Keratinocyte (primary cell): ENCODE results near the gene TCF20. TPM values are rescaled to one million over a fixed set of nuclear protein-coding genes. Genes with fewer than 3 reads are reported as not detected.

Experiments
- DNase-seq: peaks from one replicate; pipeline ENCODE4 v3.0.0-alpha.2; 2011; ENCODE audit warnings: low read depth, missing footprints, low spot score
- FAIRE-seq: peaks from 2 replicates; lab custom pipeline; 2011; peaks lifted over from hg19 to GRCh38; lab: Jason Lieb, UNC
- H2AFZ ChIP-seq: 2 replicates; pipeline ENCODE4 v1.6.0; 2012; ENCODE audit warnings: low read length, control low read depth, inconsistent platforms; ENCODE audit not compliant: control insufficient read depth
- H3K27ac ChIP-seq: 2 replicates; pipeline ENCODE4 v1.5.1; 2011; ENCODE audit warnings: low read length; ENCODE audit not compliant: control insufficient read depth, insufficient read depth
- H3K27me3 ChIP-seq: 3 replicates; pipeline ENCODE4 v1.6.0; 2011; ENCODE audit warnings: low read length; ENCODE audit not compliant: control insufficient read depth, insufficient read depth; ENCODE audit errors: extremely low read depth
- H3K36me3 ChIP-seq, 2 experiments: 2 replicates in 1 of 2; 3 replicates in 1 of 2; pipeline ENCODE4 v1.5.1; 2011; ENCODE audit warnings: low read length in 2 of 2, mild to moderate bottlenecking in 1 of 2; ENCODE audit not compliant: control insufficient read depth in 2 of 2, insufficient read depth in 2 of 2; ENCODE audit errors: extremely low read depth in 1 of 2
- H3K4me1 ChIP-seq: 3 replicates; pipeline ENCODE4 v1.5.1; 2011; ENCODE audit warnings: low read length; ENCODE audit not compliant: control insufficient read depth, insufficient read depth; ENCODE audit errors: extremely low read depth
- H3K4me2 ChIP-seq: 3 replicates; pipeline ENCODE4 v1.6.0; 2011; ENCODE audit warnings: low read depth, low read length; ENCODE audit not compliant: control insufficient read depth, insufficient read depth; ENCODE audit errors: extremely low read depth
- H3K4me3 ChIP-seq, 3 experiments: fragments of 200-600 bp in 1 of 3; sonication (generic) in 1 of 3; 2 replicates in 2 of 3; 3 replicates in 1 of 3; pipeline ENCODE4 v1.5.1; 2011 to 2016; ENCODE audit warnings: low read length in 3 of 3, mild to moderate bottlenecking in 3 of 3, control low read depth in 2 of 3, inconsistent platforms in 1 of 3, low read depth in 1 of 3, mixed read lengths in 1 of 3, mixed run types in 1 of 3, moderate library complexity in 1 of 3; ENCODE audit not compliant: control insufficient read depth in 2 of 3, insufficient read depth in 2 of 3; ENCODE audit errors: extremely low read depth in 1 of 3
- H3K79me2 ChIP-seq: 2 replicates; pipeline ENCODE4 v1.6.0; 2012; ENCODE audit warnings: low read length; ENCODE audit not compliant: control insufficient read depth, insufficient read depth
- H3K9ac ChIP-seq: 3 replicates; pipeline ENCODE4 v1.6.0; 2011; ENCODE audit warnings: low read length; ENCODE audit not compliant: control insufficient read depth, insufficient read depth; ENCODE audit errors: extremely low read depth
- H3K9me1 ChIP-seq: 3 replicates; pipeline ENCODE4 v1.6.0; 2011; ENCODE audit warnings: low read length; ENCODE audit not compliant: control insufficient read depth, insufficient read depth; ENCODE audit errors: extremely low read depth
- H3K9me3 ChIP-seq: 2 replicates; pipeline ENCODE4 v1.5.1; 2012; ENCODE audit warnings: low read depth, low read length; ENCODE audit not compliant: control insufficient read depth
- H4K20me1 ChIP-seq: 3 replicates; pipeline ENCODE4 v1.6.0; 2011; ENCODE audit warnings: low read length; ENCODE audit not compliant: control insufficient read depth, insufficient read depth; ENCODE audit errors: extremely low read depth
- EZH2 ChIP-seq: IDR thresholded peaks from one replicate; pipeline ENCODE4 v1.6.1; 2012; ENCODE audit warnings: inconsistent platforms, mild to moderate bottlenecking, low read length, moderate library complexity
- dilution Hi-C: fragments of 300-500 bp; cut with MboI; formaldehyde crosslinking; loops from one replicate; pipeline ENCODE4 v1.7.0; 2020; ENCODE audit warnings: low sequenced_read_pairs; ENCODE audit not compliant: extremely low pct_ligation_motif_present
- polyA plus RNA-seq, 5 experiments: library from polyadenylated mRNA; depleted of rRNA in 3 of 5; stranded (reverse) in 3 of 5; stranded (forward) in 1 of 5; unstranded in 1 of 5; fragments of >200 nt; gene quantifications; 1 replicate in 1 of 5; 2 replicates in 3 of 5; 3 replicates in 1 of 5; pipeline versions ENCODE4 v1.2.1 to v1.2.3, GENCODE V29; 2011 to 2012; ENCODE audit warnings: missing spikeins in 2 of 5, low read depth in 1 of 5, low replicate concordance in 1 of 5
- TF ChIP-seq, protein P1 (sequence below), 3 experiments: IDR thresholded peaks in 1 of 3; conservative IDR thresholded peaks in 1 of 3; optimal IDR thresholded peaks in 1 of 3; 2 replicates in 2 of 3; 3 replicates in 1 of 3; pipeline versions ENCODE3 to v1.5.1; 2011; ENCODE audit warnings: low read length in 3 of 3, mild to moderate bottlenecking in 3 of 3, moderate library complexity in 2 of 3, control low read depth in 1 of 3, inconsistent platforms in 1 of 3; ENCODE audit not compliant: insufficient read depth in 2 of 3; ENCODE audit errors: extremely low read depth in 1 of 3

TCF20 gene
- polyA plus RNA-seq, 1 donor (not counting 4 experiments of a cell fraction or from before 2014, with no cell fraction given), result 23.9 TPM

DNA sequence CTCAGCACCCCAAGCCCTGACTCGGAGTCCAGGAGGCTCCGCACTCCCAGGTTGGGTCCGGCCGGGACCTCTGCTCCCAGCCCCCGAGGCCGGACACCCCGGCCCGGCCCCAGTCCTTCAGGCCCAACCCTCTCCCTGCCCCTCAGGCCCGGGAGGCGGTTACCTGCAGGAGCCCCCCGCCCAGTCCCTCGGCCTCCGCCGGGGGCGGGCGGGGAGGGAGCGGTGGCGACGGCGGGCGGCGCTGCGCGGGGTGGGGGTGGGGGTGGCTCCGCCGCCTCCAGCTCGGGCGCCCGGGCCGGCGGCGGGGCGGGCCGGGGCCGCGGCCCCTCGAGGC is 310 bp downstream of the TCF20 start:
- Histone ChIP-seq H3K27ac (peak overlapping the region; percentile 79), H3K79me2 (peaks cover 51% of the 10 kb centered on the region), H3K9ac (peak overlapping the region; percentile 91), H3K9me1 (peaks cover 4% of the 10 kb centered on the region), H3K27me3 (no peaks in the 10 kb centered on the region), H4K20me1 (peaks cover 25% of the 10 kb centered on the region), H3K4me1 (peaks cover 28% of the 10 kb centered on the region), H3K4me3 (peak overlapping the region; percentile 80 to 90 (median 83)), H3K36me3 (no peaks in the 10 kb centered on the region), H3K9me3 (no peaks in the 10 kb centered on the region), H3K4me2 (peak overlapping the region; percentile 98), H2AFZ (no peak overlapping the region)
- DNase-seq, result no peak
- TF ChIP-seq, protein P1, sequence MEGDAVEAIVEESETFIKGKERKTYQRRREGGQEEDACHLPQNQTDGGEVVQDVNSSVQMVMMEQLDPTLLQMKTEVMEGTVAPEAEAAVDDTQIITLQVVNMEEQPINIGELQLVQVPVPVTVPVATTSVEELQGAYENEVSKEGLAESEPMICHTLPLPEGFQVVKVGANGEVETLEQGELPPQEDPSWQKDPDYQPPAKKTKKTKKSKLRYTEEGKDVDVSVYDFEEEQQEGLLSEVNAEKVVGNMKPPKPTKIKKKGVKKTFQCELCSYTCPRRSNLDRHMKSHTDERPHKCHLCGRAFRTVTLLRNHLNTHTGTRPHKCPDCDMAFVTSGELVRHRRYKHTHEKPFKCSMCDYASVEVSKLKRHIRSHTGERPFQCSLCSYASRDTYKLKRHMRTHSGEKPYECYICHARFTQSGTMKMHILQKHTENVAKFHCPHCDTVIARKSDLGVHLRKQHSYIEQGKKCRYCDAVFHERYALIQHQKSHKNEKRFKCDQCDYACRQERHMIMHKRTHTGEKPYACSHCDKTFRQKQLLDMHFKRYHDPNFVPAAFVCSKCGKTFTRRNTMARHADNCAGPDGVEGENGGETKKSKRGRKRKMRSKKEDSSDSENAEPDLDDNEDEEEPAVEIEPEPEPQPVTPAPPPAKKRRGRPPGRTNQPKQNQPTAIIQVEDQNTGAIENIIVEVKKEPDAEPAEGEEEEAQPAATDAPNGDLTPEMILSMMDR (optimal IDR thresholded peaks at IDR 0.05 in 1 of 3, IDR thresholded peaks at IDR 0.05 in 1 of 3, conservative IDR thresholded peaks at IDR 0.05 in 1 of 3; ENCODE audit: extremely low read depth in 1 of 3, insufficient read depth in 2 of 3, low read length in 3 of 3), result no peak
- dilution Hi-C loops, result no loop called here
- FAIRE-seq, result no peak

DNA sequence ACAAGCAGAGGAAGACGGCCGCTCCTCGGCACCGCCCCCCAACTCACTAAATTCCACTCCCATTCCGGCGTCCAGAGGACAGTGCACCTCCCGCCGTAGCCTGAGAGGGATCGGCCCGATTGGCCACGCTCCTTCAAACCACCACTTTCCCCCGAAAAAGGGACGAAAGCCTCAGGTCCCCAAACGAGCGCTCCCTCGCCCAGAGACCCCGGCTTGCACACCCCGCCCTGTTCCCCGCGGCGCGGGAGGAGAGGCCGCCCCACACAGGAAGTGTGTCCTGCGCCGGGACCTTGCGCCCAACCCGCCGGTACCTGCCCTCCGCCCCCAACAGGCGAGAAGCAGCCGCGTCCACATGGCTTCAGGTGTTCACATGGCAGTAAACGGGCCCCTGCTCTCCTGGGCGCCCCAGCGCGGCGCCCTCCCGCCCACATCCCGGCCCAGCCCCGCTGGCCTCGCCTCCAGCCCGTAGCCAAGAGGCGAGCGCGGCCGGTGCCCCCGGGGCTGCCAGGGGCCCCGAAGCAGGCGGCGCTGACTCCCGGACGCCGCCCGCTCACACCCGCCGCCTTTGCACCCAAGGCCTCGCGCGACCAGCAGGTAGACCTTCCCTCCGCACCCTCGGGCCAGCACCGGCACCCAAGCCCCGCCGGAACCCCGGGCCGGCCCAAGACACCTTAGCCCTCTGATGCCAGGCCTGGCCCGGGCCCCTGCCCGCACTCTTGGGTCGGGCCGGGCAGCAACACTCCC is 849 bp downstream of the TCF20 start:
- Histone ChIP-seq H3K9me1 (peaks cover 5% of the 10 kb centered on the region), H3K27me3 (no peaks in the 10 kb centered on the region), H3K79me2 (peaks cover 57% of the 10 kb centered on the region), H3K9ac (peak overlapping the region; percentile 91), H3K27ac (peak overlapping the region; percentile 79), H2AFZ (peak overlapping the region; percentile 66), H3K4me3 (peak overlapping the region; percentile 80 to 90 (median 83)), H4K20me1 (peaks cover 28% of the 10 kb centered on the region), H3K4me2 (peak overlapping the region; percentile 98), H3K36me3 (no peaks in the 10 kb centered on the region), H3K4me1 (peaks cover 25% of the 10 kb centered on the region), H3K9me3 (no peaks in the 10 kb centered on the region)
- no peak for TF ChIP-seq EZH2
- TF ChIP-seq, protein P1 (optimal IDR thresholded peaks at IDR 0.05 in 1 of 3, IDR thresholded peaks at IDR 0.05 in 1 of 3, conservative IDR thresholded peaks at IDR 0.05 in 1 of 3; ENCODE audit: extremely low read depth in 1 of 3, insufficient read depth in 2 of 3, low read length in 3 of 3), result peak in 2 of 3 experiments; percentile 33 to 38
- FAIRE-seq (no peak), DNase-seq (no peak)
- dilution Hi-C loops, result no loop called here
